ENCODE measurements around the gene EPN3. TPM values are rescaled to one million over a fixed set of nuclear protein-coding genes. Genes with fewer than 3 reads are reported as not detected.

EPN3 gene
- total RNA-seq, 4 donors from 2014 or later: 19.2 to 95.7 (median 57.4) TPM

DNA sequence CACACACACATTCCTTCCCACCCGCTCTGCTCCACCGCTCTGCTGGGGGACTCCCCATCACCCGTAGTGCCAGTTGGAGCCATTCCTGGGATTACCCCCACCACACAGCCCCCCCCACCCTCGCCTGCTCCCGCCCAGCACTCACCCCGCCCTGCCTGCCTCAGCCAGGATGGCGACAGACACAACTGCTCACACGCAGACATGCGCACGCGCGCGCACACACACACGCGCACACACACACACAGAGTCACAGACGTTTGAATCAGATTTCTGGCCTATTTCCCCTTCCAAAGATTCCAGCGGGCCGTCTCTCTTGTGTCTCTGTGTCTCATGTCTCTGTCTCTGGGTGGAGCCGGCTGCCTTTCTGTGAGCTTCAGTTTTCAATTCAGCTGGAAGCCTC lies 32.4 kb downstream of the EPN3 start:
- Histone ChIP-seq H3K4me1 (peaks cover 18 to 33% (median 23%) of the 10 kb centered on the region in 4 donors), H3K36me3 (no peaks in the 10 kb centered on the region), H3K9me3 (no peaks in the 10 kb centered on the region), H3K4me3 (no peak overlapping the region), H3K27me3 (peaks cover 77% of the 10 kb centered on the region), H3K27ac (peak overlapping the region in 2 of 4 donors; percentile 13)
- no peak for TF ChIP-seq POLR2AphosphoS5 (IDR thresholded peaks at IDR 0.05)
- no peak for TF ChIP-seq POLR2A (IDR thresholded peaks at IDR 0.05)
- TF ChIP-seq EP300 (IDR thresholded peaks at IDR 0.05; ENCODE audit: low read depth): no peak
- no peak for TF ChIP-seq CTCF (IDR thresholded peaks at IDR 0.05)
- intact Hi-C loops (cut with DNase I; ENCODE audit: low total_unique reads) (no loop called here), in situ Hi-C loops (cut with MboI; ENCODE audit: low pct_ligation_motif_present in 1 of 4, low pct_unique_long_range_greater_than_20kb in 1 of 4, low sequenced_read_pairs in 3 of 4) (no loop called here)
- WGBS, 2 donors (ENCODE audit: low coverage in 1 of 2): 10% methylated on average over 12 of the region's 19 CpGs; no CpG with 5 or more reads in 1 of the 2 donors
- DNase-seq: peak; percentile 48

DNA sequence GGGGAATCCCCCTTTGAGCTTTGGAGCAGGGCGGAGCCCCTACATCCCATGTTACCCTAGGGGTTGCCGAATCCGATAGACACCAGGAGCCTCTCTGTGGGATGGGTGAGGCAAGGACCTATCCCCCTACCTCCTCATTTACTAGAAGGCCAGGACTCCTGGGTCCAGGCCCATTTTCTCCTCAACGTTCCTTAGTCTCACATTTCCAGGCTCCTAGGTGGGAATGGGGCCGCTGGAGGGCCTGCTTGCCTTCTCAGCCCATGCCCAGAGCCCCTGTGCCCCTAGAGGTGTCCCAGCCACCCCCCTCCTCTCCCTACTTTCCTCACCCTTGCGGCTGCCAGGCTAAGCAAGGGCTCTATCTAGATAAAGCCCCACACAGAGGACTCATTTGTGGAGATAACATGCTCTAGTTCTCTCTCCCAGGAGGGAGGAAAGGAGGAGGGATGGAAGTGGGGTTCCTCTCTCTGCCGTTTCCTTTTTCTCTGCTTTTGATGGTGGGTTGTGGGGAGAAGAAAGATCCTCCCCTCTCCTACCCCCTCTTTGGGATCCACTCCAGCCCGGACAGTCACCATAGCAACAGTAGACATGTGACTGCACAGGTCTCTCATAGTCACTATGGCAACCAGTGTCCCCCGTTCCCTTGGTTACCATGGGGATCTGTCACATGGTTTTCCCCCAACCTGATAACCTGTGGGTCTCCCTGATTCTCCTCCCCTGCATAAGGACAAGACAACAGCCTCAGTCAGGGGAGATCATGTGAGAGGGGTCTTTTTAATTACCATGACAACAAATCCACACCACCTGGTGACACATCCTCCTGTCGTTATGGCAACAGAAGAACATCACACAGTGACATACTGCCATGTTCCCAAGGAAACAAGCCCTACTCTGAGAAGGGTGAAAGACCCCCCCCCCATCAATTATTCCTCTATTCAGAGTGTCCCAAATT lies 33.1 kb downstream of the EPN3 start:
- H3K4me1 ChIP-seq: peaks cover 13 to 26% (median 17%) of the 10 kb centered on the region in 4 donors
- H3K9me3 ChIP-seq: no peaks in the 10 kb centered on the region
- TF ChIP-seq EP300 (IDR thresholded peaks at IDR 0.05; ENCODE audit: low read depth): no peak
- TF ChIP-seq POLR2AphosphoS5 (IDR thresholded peaks at IDR 0.05): no peak
- no peak for TF ChIP-seq POLR2A (IDR thresholded peaks at IDR 0.05)
- TF ChIP-seq CTCF (IDR thresholded peaks at IDR 0.05): no peak
- no peak overlapping the region for H3K4me3 ChIP-seq
- in situ Hi-C loops (cut with MboI; ENCODE audit: low pct_ligation_motif_present in 1 of 4, low pct_unique_long_range_greater_than_20kb in 1 of 4, low sequenced_read_pairs in 3 of 4): no loop called here
- intact Hi-C loops (cut with DNase I; ENCODE audit: low total_unique reads): no loop called here
- H3K36me3 ChIP-seq: no peaks in the 10 kb centered on the region
- 26 to 34% methylated on average over 3 to 10 of the region's 10 CpGs for WGBS, 2 donors (ENCODE audit: low coverage in 1 of 2)
- H3K27ac ChIP-seq: peak overlapping the region in 1 of 4 donors; percentile 13
- DNase-seq: no peak
- H3K27me3 ChIP-seq: peaks cover 69% of the 10 kb centered on the region

GRCh38 chr17:50566886-50567285 lies 34.4 kb downstream of the EPN3 start:
- TF ChIP-seq POLR2A (IDR thresholded peaks at IDR 0.05) (no peak), POLR2AphosphoS5 (IDR thresholded peaks at IDR 0.05) (no peak), CTCF (IDR thresholded peaks at IDR 0.05) (no peak), EP300 (IDR thresholded peaks at IDR 0.05; ENCODE audit: low read depth) (no peak)
- WGBS, 2 donors (ENCODE audit: low coverage in 1 of 2): 0 to 31% methylated on average over 1 to 2 of the region's 2 CpGs
- Histone ChIP-seq H3K4me1 (peaks cover under 1 to 14% (median 5%) of the 10 kb centered on the region in 4 donors), H3K27me3 (peaks cover 57% of the 10 kb centered on the region), H3K27ac (no peak overlapping the region), H3K4me3 (no peak overlapping the region), H3K9me3 (no peaks in the 10 kb centered on the region), H3K36me3 (no peaks in the 10 kb centered on the region)
- intact Hi-C loops (cut with DNase I; ENCODE audit: low total_unique reads) (no loop called here), in situ Hi-C loops (cut with MboI; ENCODE audit: low pct_ligation_motif_present in 1 of 4, low pct_unique_long_range_greater_than_20kb in 1 of 4, low sequenced_read_pairs in 3 of 4) (no loop called here)
- DNase-seq: no peak

DNA sequence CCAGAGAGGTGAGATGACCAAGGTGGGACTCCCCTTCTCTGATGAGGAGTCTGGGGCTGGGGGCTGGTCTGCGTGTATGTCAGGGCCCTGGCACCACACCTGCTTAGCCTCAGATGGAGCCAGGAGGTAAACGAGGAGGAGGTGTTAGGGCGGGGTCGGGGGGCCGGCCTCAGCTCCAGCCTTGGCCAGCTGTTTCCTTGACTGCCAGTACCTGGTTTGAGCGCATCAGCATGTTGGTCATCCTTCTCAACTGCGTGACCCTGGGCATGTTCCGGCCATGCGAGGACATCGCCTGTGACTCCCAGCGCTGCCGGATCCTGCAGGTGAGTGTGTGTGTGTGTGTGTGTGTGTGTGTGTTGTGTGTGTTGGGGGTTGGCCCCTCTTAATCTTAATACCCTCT lies 36.1 kb downstream of the EPN3 start:
- DNase-seq: no peak
- H3K9me3 ChIP-seq: no peaks in the 10 kb centered on the region
- H3K27ac ChIP-seq: no peak overlapping the region
- intact Hi-C loops (cut with DNase I; ENCODE audit: low total_unique reads): no loop called here
- in situ Hi-C loops (cut with MboI; ENCODE audit: low pct_ligation_motif_present in 1 of 4, low pct_unique_long_range_greater_than_20kb in 1 of 4, low sequenced_read_pairs in 3 of 4): no loop called here
- H3K27me3 ChIP-seq: peaks cover 39% of the 10 kb centered on the region
- 81% methylated on average over 12 of the region's 12 CpGs; no CpG with 5 or more reads in 1 of the 2 donors for WGBS, 2 donors (ENCODE audit: low coverage in 1 of 2)
- H3K36me3 ChIP-seq: no peaks in the 10 kb centered on the region
- peaks cover 0 to 14% (median 4%) of the 10 kb centered on the region in 4 donors for H3K4me1 ChIP-seq
- TF ChIP-seq POLR2A (IDR thresholded peaks at IDR 0.05): no peak
- TF ChIP-seq EP300 (IDR thresholded peaks at IDR 0.05; ENCODE audit: low read depth): no peak
- TF ChIP-seq CTCF (IDR thresholded peaks at IDR 0.05): no peak
- no peak for TF ChIP-seq POLR2AphosphoS5 (IDR thresholded peaks at IDR 0.05)
- no peak overlapping the region for H3K4me3 ChIP-seq
